ENCODE data around the gene ST6GAL1. TPM values are rescaled to one million over a fixed set of nuclear protein-coding genes. Genes with fewer than 3 reads are reported as not detected.

The ST6GAL1 gene
- total RNA-seq, 2 experiments from 2014 or later: 84.6 to 99.2 TPM

DNA sequence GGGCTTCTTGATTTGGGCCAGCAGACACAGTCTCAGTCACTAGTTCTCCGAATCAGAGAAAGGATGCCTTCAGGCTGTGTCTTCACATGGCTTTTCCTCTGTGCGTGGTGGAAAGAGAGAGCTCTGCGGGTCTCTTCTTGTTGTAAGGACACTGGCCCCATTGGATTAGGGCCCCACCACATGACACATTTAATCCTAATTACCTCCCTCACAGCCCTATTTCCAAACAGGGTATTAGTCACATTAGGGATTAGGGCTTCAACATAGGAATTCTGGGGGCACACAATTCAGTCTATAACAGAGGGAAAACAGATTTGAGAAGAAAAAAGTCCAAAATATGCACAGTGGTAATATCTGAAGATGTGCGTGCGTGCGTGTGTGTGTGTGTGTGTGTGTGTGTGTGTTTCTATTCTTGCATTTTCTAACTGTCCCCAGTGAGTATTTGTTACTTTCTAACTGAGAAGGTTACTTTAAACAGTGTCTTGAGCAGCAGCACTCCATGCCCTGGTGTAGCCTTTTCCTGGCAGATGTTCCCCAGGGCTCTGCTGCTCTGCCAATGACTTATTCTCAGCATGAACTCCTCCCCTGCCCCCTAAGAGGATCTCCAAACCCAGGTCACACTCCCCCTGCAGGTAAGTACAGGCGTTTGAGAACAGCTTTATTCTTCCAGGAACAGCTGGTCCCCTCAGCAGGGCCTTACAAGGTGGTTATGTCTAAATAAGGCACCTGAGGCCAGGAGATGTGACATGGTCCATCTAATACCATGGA lies 136.1 kb downstream of the ST6GAL1 start:
- intact Hi-C loops (cut with micrococcal nuclease): no loop called here
- H3K27me3 Mint-ChIP-seq: no peaks in the 10 kb centered on the region
- POLR2A ChIA-PET: interaction anchor here (1.5 kb wide), 2 partner anchors 197 to 217 kb away, joined by 3 to 5 read pairs; no protein-coding TSS in a partner anchor
- no peak overlapping the region for H3K4me3 Mint-ChIP-seq
- CTCF ChIA-PET: interaction anchor here (0.8 to 2.5 kb wide), 8 partner anchors 17 to 217 kb away, joined by 3 to 14 read pairs (median 4); partner anchors contain the start of gene RPL39L
- H3K9me3 Mint-ChIP-seq: peaks cover 3% of the 10 kb centered on the region
- ATAC-seq (peak; percentile 86), DNase-seq (peak; percentile 66)
- TF ChIP-seq CTCF (IDR thresholded peaks at IDR 0.05): peak; percentile 51
- H3K27ac Mint-ChIP-seq: peak overlapping the region; percentile 56
- peaks cover 63% of the 10 kb centered on the region for H3K36me3 Mint-ChIP-seq (ENCODE audit: low read depth)
- H3K4me1 Mint-ChIP-seq (ENCODE audit: low read depth): peaks cover 64% of the 10 kb centered on the region

DNA sequence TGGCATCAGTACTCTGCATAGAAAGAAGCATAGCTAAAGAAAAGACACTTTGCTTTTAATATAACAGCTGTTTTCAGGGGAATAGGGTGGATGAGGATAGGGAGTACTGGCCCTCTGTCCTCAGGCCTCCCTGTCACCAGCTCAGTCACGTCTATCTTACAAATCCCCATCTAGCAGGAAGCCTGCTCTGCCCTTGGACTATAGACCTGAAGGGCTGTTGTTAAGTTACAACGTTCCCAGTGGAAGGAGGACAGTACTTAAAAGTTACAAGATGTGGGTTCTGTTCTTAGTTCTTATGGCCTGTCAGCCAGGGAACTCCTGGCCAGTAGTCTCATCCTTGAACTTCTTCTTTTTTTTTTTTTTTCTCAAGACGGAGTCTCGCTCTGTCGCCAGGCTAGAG lies 138.5 kb downstream of the ST6GAL1 start:
- intact Hi-C loops (cut with micrococcal nuclease): no loop called here
- ChIA-PET CTCF (interaction anchor here (1.1 to 2.0 kb wide), 5 partner anchors 41 to 96 kb away, joined by 3 to 8 read pairs (median 4); no protein-coding TSS in a partner anchor), POLR2A (interaction anchor here (1.1 to 1.2 kb wide), 3 partner anchors 8 to 42 kb away, joined by 3 to 4 read pairs (median 4); no protein-coding TSS in a partner anchor)
- H3K4me3 Mint-ChIP-seq: no peak overlapping the region
- no peak for DNase-seq
- peaks cover 45% of the 10 kb centered on the region for H3K4me1 Mint-ChIP-seq (ENCODE audit: low read depth)
- no peaks in the 10 kb centered on the region for H3K27me3 Mint-ChIP-seq
- ATAC-seq: no peak
- no peak for TF ChIP-seq CTCF (IDR thresholded peaks at IDR 0.05)
- peaks cover 57% of the 10 kb centered on the region for H3K36me3 Mint-ChIP-seq (ENCODE audit: low read depth)
- H3K27ac Mint-ChIP-seq: peak overlapping the region; percentile 20
- peaks cover 3% of the 10 kb centered on the region for H3K9me3 Mint-ChIP-seq

DNA sequence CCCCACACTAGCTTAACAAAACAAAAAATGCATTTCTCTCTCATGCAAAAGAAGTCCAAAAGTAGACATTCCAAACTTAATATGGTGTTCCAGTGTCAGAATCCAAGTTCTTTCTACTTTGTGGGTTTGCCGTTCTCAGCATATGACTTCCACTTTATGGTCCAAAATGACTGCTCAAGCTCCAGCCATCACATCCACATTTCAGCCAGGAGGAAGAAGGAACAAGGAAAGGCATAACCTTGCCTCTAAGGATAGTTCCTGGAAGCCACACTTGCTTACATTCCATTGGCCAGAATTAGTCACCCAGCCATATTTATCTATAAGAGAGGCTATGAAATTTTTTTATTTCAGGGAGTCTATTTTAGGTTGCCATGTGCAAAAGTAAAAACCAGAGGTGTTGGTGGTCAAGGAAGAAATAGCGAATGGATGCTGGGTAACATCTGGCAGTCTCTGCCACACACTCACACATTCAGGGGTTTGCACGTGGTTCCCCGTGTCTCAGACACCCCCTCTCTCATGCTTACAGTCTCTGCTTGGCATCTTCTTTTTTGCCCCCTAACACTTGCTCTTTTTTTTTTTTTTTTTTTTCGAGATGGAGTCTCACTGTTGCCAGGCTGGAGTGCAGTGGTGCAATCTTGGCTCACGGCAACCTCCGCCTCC lies 139.7 kb downstream of the ST6GAL1 start:
- DNase-seq: no peak
- H3K4me3 Mint-ChIP-seq: no peak overlapping the region
- TF ChIP-seq CTCF (IDR thresholded peaks at IDR 0.05): no peak
- peak overlapping the region; percentile 58 for H3K27ac Mint-ChIP-seq
- no peaks in the 10 kb centered on the region for H3K27me3 Mint-ChIP-seq
- peaks cover 54% of the 10 kb centered on the region for H3K36me3 Mint-ChIP-seq (ENCODE audit: low read depth)
- ChIA-PET POLR2A (no interaction called here), CTCF (interaction anchor here (1.1 to 2.0 kb wide), 4 partner anchors 42 to 95 kb away, joined by 3 to 8 read pairs (median 6); no protein-coding TSS in a partner anchor)
- peaks cover 34% of the 10 kb centered on the region for H3K4me1 Mint-ChIP-seq (ENCODE audit: low read depth)
- H3K9me3 Mint-ChIP-seq: peaks cover 3% of the 10 kb centered on the region
- intact Hi-C loops (cut with micrococcal nuclease): no loop called here
- ATAC-seq: no peak

- POLR2A ChIA-PET: interaction anchor here (0.8 kb wide), 1 partner anchor 140 kb away, joined by 3 read pairs; no protein-coding TSS in a partner anchor
Observed at GRCh38 chr3:187072102-187072501, 141.8 kb downstream of the ST6GAL1 start.

More at GRCh38 chr3:187072102-187072501, 141.8 kb downstream of the ST6GAL1 start:
- TF ChIP-seq CTCF (IDR thresholded peaks at IDR 0.05): no peak
- Mint-ChIP-seq H3K4me1 (ENCODE audit: low read depth) (peaks cover 25% of the 10 kb centered on the region), H3K27me3 (no peaks in the 10 kb centered on the region), H3K27ac (peak overlapping the region; percentile 38), H3K36me3 (ENCODE audit: low read depth) (peaks cover 61% of the 10 kb centered on the region), H3K9me3 (peaks cover 3% of the 10 kb centered on the region), H3K4me3 (no peak overlapping the region)
- no peak for ATAC-seq
- intact Hi-C loops (cut with micrococcal nuclease): no loop called here
- CTCF ChIA-PET: no interaction called here
- no peak for DNase-seq

Data from activated CD8-positive, alpha-beta T cell treated with anti-CD3 and anti-CD28 coated beads for 36 hours (primary cell).